GM21360 (cell line): ENCODE data around the gene DNAJC16.
"Not testable (repeated sequence)": the region's sequence is repeated elsewhere in the genome, so short reads cannot be mapped to it uniquely, and the experiment has no call there.

Experiments used
- ATAC-seq: cut with Tn5 transposase; IDR thresholded peaks from one replicate; pipeline ENCODE4 v1.9.1; 2021; ENCODE audit warnings: mild to moderate bottlenecking, moderate library complexity; ENCODE audit not compliant: unreplicated experiment

Gene DNAJC16

DNA sequence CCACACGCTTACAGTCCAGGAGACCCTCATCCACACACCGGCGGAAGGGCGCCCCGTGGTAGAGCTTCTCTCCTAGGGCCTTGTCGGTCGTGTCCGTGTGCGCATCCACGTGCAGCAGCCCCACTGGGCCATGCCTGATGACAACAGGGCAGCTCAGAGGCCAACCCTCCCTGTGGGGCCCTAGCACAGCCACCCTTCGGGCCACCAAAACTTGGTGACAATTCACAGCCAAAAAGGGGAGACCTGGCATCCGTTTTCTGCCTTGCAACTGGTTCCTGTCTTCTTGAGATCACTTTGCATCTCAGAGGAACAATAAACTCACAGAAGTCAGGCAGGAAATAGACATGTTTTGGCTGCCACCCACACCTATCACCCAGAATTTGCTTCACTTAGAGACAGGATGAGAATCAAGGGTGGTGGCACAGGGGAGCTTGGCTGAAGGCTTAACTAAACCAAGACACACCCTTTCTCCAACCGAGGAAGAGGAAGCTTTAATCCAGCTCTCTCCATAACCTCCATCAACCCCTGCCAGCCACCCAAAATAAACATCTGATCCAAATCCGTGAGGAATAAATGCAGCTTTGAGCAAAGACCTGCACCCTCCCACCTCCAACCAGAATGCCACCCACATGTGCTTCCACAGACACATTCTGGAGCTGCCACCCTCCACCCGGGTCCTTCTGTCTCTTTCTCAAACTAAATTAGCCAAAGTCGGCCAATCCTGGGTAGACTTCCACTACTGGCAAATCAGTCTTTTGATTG lies 52.5 kb downstream of the DNAJC16 start:
- ATAC-seq = no peak

DNA sequence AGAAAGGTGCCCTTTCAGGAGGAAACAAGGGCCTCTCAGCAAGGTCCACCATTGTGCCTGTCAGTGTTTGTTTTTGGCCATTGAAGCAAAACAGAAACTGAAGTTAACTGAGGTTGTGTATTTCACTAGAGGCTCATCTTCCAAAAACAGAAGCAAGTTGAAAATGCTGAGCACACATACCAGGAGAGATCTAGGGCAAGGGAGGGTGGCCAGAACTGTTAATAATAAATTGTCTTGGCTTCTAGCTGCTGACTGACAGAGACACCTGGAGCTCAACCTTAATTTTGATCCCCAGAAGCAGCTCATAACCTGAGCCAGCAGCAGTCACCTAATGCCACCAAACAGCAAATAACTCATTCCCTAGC lies 53.0 kb downstream of the DNAJC16 start:
- ATAC-seq = no peak

DNA sequence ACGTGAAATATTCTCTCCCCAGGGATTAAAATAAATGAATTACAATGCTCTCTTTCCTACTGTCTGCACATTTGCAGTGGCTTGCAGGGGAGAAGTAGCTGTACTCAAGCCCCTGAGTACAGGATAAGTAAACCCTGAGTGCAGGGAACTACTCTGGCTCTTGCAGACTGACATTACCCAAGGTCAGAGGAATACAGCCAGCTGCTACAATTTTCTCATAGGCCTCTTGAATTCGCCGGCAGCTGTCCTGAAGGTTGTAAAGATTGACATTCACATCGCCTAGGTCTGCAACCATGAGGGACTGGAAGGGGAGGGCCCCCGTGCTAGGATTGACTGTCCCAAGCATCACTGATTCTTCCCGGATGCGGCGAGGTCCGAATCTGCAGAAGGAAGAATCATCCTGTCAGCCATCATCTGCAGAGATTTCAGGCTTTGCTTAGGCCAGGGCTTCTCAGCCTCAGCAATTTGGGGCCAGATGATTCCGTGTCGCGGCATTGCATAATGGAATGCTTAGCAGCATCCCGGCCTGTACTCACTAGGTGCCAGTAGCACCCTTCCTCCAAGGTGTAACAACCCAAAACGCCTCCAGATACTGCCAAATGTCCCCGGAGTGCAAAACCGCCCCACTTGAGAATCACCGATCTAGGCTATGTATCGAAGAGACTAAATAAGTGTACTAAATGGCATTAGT lies 56.5 kb downstream of the DNAJC16 start:
- no peak for ATAC-seq

DNA sequence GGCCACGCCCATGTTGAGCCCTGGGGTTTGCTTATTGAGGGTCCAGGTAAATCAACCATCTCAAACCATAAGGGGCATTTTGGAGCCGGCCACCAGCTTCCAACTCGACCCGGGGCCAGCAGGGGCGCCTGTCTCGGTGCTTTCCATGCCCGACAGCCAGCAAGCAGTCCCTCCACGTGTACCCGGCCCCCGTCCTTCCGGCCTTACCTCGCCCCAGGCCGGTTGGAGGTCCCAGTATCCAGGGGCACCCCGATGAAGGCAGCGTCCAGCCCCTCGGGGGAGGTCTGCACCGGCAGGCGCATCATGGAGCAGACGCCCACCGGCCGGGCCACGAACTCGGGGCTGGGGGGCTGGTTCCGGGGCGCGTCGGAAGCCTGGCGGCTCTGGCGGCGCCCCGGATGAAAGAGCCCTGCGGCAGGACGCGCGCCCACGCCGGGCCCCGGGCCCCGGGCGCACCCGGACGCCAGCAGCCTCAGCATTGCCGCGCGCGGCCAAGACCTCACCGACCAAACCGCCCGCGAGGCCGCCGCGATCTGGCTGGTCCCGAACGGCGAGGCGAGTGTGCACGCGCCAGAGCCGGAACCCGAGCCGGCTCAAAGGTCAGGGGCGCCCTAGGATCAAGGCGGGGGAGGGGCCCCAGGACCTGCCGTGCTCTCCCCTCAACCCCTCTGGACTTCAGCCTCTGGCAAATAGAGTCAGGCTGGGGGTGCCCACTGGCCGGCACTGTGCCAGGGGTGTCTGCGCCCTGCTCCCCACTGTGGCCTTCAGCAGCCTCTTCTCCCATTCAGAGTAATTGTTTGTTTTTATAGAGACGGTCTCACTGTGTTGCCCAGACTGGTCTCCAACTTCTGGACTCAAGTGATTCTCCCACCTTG lies 58.1 kb downstream of the DNAJC16 start, which contains the start of gene AGMAT:
AGMAT (minus strand) TSS at position 563 of the 875 bp plus-strand sequence; CDS start at position 479, 84 bp downstream.
- no peak for ATAC-seq

DNA sequence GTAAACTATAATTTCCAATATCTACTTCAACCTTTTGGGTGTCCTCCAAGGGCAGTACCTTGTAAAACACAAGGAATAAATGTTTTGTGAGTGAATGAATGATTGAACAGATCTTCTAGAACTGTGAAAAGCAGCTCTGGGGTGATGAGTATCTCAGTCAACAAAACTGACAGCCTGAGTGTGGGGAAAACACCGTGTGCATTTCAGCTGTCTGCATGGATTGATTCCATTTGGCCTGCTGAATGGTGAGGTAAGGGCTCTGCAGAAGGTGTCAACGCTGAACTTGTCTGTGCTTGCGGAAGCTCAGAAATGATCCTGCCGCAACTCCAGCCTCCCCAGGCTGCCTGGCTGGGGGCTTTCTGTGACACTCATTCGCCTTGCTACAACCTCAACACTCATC lies 65.6 kb downstream of the DNAJC16 start:
- no peak for ATAC-seq

DNA sequence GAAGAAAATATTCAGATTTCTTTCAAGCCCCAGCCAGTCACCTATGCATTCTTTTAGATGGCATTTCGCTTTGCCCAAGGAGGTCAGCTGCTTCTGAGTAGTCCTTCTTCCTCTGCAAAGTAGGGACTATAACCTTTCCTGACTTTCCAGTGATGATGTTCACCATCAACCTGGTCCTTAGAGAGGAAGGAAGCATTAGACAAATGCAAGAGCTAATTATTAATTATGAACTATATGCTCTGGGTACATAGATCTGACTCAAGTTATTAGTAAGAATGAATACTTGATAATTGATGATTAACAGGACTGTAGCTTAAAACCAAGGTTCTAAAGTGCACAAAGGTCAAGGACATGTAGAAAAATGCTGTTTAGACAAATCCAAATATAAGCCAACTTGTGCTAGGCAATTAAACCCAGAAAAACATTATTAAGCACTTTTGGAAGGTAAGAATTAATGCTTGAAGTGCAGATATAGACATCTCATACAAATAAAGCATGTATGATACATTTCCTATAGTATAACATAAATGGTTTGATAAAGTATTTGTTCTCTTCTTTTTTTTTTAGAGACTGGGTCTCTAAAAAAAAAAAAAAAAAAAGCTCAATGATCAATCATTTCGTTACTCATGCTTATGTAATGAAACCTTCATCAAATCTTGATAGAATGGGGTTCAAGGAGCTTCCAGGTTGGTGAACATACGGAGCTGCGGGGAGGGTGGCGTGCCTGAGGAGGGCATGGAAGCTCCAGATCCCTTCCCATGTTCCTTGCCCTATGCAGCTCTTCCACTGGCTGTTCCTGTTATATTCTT lies 69.4 kb downstream of the DNAJC16 start:
- no peak for ATAC-seq

DNA sequence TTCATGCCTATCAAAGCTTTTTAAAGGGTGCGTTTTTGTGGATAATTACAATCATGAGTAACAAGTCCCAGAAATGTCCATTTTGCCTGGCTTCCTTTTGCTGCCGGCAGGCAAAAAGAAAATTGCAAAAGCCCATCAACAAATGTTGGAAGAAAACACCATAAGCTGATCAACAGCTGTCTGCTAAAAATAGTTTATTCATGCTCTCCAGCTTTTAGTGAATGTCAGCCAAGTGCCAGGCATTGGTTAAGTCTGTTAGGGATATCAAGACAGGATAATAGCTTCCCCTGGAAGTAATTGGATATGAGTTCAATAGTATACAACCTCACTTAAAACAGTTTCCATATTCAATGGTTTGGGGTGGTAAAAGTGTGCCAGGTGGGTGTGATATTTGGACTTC lies 71.8 kb downstream of the DNAJC16 start:
- no peak for ATAC-seq

DNA sequence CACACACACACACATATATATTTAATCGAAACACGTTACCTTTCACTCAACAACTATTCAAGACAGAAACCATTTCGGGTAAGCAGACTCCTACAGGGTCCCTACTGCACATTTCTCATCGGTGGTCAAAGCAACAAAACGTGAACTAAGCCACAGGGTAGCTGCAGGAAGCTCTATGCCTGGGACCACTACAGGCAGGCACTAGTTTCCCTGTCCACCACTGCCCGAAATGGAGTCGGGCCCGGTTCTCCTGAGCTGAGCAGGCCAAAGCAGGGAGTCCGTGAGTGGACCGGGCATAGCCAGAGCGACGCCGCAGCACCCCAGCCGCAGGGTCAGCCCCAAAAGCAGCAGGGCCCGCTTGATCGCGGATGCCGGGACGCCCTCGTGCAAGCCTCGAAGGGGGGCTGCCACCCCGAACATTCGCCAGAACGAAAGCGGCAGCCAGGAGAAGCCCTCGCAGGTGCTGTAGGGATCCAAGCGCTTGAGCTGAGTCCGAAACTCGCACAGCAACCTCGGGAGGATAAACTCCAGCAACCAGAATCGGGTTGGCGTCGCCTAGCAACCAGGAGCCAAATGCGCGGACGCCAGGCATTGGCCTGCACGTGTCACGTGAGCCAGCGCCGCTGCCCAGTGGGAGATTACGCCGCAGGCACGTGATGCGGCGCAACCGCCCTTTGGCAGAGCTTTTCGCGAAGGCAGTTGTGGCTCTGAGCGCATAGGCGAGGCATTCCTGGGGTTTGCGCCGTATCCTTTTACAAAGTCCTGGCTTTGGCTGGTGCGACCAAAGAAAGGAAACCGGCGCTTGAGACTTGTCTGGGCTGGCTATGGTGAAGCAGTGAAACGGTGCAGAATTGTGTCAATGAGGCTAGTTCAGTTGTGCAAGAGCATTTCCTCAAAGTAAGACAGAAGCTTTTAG lies 76.7 kb downstream of the DNAJC16 start:
- peak; percentile 81 for ATAC-seq

DNA sequence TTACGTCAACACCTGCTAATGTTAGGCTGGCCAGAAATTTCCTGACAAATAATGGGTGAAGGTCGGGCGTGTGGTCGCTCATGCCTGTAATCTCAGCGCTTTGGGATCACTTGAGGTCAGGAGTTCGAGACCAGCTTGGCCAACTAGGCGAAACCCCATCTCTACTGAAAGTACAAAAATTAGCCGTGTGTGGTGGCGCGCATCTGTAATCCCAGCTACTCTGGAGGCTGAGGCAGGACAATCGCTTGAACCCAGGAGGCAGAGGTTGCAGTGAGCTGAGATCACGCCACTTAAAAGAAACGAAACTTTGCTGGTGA lies 77.3 kb downstream of the DNAJC16 start:
- not testable (repeated sequence) for ATAC-seq

DNA sequence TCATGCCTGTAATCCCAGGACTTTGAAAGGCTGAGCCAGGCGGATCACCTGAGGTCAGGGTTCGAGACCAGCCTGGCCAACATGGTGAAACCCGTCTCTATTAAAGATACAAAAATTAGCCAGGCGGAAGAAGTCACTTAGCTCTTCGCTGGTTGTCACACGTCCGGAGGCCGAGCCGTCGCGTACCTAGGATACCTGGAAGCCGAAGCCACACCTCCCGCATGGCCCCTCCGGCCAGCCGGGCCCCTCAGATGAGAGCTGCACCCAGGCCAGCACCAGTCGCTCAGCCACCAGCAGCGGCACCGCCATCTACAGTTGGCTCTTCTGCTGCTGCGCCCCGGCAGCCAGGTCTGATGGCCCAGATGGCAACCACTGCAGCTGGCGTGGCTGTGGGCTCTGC lies 77.8 kb downstream of the DNAJC16 start:
- ATAC-seq = not testable (repeated sequence)

DNA sequence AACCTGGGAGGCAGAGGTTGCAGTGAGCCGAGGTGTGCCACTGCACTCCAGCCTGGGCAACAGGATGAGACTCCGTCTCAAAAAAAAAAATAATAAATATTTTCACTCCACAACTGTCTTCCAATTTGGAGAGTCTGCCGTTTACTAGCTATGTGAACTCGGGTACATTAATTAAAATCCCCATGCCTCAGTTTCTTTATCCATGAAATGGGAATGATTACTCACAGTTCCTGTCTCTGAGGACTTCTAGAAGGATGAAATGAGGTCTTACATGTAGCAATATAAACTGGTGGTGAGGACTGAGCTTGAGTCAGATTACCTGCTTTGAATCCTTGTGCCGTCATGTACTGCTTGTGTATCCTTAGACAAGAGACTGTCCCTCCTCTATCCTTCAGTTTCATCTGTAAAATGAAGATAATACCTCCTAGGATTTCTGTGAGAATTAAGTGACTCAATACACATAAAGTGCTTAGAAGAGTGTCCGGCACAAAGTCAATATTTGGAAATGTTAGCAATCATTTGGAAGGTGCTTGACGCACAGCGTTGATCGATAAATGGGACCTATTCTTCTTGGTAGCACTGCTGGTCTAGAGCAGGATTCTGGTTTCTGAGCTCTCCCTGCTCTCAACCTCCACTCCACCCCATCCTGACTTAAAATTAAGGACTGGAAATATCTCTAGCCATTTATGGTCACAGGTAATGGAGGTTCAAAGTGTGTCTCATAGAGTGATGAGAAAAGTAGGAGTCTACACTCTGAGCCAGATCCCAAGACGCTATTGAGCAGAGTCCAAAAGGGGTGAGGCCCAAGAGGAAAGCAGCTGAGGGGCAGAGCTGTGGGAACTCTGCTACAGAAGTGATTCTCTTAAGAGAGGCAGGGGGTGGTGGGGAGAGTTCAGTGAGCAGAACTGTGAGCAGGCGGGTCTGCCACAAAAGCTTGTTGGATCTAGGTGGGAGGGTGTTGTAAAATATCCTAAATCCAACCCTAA lies 79.0 kb downstream of the DNAJC16 start:
- no peak for ATAC-seq

DNA sequence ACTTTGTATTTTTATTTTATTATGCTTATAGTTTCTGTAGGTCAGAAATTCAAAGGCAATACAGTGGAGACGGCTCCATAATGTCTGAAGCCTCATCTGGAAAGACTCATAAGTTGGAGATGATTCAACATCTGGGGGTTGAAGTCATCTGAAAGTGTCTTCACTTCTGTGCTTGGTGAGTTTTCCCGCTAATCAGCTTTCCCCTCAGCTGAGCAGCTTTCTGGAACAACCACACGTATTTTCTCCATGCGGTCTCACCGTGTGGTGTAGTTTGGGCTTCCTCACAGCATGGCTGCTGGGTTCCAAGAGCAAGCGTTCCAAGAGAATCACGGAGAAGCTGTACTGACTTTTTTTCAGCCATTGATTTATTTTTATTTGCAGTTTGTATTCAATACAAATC lies 83.0 kb downstream of the DNAJC16 start:
- ATAC-seq = no peak

DNA sequence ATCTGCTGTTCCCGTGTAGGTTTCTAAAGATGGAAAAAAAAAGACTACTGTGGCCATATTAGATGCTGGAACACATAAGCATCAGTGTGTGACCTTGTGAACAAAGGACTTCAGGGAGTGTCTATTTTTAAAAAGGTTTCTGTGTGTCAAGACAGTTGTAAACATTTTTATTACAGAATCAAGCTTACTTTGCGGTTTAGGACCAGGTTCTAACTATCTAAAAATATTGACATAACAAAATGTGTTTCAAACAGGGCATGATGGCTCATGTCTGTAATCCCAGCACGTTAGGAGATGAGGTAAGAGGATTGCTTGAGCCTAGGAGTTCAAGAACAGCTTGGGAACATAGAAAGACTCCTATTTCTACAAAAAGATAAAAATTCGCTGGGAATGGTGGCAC lies 83.5 kb downstream of the DNAJC16 start:
- ATAC-seq = no peak

DNA sequence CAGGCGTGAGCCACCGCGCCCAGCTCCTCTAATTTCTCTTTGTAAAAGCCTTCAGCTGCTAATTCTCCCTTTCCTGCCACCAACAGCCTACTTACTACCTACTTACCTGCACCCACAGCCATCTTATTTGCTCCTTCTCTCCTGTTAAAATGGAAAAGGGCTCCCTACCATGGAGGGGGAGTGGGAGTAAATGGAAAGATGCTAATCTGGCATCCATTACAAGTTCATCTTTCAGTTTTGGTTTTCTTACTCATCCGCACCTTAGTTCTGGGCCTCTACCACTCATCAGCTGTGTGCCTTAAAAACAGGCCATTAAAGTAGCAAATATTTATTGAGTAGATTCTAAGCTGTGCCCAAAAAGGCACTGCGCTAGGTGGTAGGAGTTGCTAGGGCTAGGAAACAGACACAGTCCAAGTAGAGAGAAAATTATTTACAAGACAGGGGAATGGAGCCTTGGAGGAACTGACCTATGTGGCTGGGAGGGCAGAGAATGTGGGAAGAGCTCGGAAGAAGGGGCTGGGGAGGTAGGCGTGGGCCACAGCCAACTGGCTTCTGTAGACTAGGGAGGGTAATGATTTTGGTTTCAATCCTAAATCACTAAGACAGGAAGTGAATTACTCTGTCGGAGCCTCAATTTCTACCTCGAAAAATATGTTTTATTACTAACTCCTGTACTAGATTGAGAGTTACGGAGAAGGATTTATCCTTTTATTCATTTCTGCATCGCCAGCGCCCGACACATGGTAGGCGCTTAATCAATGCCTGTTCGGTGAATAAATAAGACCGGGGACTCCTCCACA lies 89.9 kb downstream of the DNAJC16 start:
- no peak for ATAC-seq

DNA sequence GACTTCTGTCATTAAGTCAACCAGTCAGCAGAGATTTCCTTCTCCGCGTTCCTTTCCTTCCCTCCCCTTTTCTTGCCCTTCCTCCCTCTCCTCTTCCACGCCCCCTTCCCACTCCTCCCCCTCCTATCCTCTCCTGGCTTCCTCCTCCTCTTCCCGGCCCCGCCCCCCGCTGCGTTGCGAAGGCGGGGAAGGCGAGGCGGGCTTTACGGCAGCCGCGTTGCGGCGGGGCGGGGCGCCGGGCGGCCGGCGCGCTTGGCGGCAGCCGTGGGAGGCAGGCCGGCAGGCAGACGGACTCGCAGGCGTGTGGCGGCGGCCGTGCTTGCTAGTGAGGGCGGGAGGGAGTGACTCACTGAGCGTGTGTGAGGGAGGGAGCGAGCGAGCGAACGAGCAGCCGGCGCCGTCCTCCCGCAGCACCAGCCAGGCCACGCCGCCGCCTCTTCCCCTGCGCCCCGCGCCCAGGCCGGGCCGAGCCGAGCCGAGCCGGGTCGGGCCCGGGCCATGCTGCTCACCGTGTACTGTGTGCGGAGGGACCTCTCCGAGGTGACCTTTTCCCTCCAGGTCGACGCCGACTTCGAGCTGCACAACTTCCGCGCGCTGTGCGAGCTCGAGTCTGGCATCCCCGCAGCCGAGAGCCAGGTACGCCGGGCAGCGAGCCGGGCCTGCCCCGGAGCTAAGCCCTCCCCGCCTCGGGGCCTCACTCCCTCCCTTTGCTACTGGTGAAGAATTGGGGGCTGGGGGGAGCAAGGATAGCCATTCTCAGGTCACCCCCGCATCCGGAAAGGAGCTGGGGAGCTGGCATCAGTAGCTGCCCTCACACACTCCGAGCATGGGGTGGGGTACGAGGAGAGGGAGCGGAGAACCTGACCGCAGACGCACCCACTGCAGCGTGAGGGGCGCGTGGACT lies 90.8 kb downstream of the DNAJC16 start, which contains the start of gene DDI2:
DDI2 (plus strand) TSS at position 286 of the 904 bp plus-strand sequence; CDS start at position 499, 213 bp downstream.
- peak; percentile 67 for ATAC-seq

DNA sequence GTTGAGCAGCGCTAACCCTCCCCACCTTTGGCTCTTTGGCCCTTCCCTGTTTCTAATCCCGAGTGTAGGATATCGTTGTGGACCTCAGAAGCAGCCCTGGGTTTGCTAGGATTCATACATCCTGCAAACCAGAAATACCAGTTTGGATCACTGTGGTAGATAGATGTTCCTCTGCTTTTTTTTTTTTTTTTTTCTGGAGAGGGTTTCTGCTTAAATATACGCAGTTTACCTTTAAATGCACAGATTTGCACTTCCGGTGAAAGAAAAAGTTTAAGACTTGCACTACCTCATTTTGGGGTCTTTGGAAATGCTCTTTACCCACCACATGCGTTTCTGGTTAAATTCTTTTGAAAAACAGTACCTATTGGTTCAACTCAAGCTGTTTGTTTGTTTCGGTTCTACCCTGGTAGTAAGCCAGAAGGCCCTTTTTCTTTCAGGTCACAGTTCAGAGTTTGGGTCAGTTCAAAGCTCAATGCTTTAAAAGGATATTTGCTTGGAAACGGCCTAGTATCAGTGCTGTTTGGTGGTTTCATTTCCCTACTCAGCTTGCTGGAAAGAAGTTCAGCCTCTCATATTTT lies 91.5 kb downstream of the DNAJC16 start:
- ATAC-seq = no peak
